Fibroblast of skin of abdomen (primary cell): ENCODE measurements around the gene RNASEH2B.

Experiments used
- DNase-seq: peaks from one replicate; pipeline ENCODE4 v3.0.0-alpha.2; 2013

RNASEH2B gene

DNA sequence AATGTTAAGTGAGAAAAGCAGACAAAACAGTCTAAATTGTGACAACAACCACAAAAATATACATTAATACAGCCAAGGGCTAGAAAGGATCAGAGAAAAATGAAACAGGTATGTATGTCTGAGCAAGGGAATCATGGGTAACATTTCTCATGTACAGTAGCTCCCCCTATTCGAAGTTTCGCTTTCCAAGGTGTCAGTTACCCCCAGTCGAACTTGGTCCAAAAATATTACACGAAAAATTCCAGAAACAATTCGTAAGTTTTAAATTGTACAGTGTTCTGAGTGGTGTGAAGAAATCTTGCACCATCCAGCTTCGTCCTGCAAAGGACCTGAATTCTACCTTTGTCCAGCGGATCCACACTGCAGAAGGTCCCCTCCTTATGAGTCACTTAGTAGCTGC lies 1.8 kb upstream of the RNASEH2B start:
- no peak for DNase-seq

DNA sequence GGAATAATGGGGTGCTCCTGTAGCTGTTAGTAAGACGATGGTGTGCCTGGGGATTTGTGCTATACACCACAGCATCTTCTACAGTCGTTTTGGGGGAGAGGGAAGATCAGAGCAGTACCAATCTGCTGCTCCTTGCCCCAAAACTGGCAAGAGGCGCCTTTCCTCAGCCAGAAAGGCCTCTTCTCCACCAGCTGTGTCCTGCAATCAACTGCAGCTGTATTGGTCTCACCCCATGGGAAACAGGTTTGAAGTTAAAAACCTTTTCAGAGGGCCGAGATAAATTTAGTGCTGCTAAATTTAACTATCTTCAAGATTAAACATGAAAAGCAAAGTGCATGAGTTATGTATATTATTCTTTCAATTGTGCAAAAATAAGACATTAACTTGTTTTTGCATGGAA lies 1.2 kb upstream of the RNASEH2B start:
- DNase-seq: no peak

DNA sequence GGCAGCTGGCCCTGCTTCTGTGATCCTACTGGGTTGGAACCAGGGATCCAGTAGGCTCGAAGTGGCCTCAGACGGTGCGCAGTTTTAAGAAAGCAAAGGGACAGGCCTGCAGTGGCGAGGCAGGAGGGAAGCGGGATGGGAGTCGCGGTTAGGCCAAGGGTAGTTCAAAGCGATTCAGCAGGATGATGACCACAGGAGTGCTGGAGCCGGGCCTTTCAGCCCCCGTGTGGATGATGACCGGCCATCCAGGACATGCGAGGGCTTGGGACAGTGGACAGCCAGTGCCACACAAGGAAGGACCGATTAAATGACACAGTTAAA lies 854 bp downstream of the RNASEH2B start:
- peak; percentile 44 for DNase-seq

DNA sequence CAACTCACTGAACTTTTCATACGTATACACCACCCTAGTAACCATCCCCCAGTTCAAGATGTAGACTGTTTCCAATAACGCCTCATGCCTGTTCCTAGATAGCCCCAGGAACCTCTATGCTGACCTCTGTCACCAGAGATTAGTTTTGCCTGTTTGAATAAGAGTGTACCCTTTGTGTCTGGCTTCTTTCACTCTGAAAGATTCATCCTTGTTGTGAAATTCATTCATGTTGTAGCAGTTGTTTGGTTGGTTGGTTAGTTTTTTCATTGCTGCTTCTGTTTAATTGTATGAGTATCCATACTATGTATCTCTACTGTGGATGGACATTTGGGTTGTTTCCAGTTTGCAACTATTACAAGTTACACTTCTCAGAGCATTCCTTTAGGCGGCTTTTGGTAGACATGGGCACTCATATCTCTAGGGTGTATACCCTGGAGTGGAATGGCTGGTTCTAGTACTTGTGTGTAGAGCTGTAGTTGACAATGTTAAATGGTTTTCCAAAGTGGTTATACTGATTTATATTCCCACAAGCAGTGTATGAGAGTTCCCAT lies 1.6 kb downstream of the RNASEH2B start:
- peak; percentile 24 for DNase-seq

DNA sequence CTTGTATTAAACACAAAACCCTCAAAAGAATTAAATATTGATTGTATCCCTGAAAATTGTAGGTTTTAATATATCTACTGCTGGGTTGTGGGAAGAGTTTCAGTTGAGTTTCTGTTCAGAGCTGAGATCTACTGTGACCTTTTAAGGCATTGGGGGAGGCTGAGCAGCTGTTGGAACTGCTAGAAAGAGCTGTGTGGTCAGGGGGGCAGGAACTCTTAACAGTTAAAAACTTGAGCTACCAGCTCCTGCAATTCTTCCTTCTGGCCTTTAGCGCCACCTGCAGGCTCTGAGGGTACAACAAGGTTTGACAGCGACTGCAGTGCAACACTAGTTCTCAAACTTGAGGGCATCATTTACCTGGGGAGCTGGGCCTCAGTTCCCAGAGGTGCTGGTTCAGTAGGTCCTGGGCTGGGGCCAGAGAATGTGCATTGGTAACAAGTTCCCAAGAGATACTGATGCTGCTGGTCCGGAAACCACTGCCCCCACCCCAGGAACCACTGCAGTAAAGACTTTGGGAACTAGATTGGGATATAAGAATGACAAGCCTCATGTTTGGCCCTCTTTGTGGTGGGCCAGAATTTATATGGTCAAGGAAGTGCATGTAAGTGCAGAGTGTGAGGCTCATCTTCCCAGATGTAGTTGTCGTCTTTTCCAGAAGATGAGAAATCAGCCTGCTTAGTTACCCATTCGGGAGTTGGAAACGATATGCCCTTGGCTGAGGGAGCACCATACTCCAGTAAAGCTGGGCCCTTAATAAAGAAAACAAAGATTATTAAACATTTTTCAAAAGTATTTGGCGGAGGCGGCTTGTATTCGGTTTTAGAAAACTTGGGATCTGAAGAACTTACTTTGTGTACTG lies 2.6 kb downstream of the RNASEH2B start:
- peak; percentile 94 for DNase-seq

DNA sequence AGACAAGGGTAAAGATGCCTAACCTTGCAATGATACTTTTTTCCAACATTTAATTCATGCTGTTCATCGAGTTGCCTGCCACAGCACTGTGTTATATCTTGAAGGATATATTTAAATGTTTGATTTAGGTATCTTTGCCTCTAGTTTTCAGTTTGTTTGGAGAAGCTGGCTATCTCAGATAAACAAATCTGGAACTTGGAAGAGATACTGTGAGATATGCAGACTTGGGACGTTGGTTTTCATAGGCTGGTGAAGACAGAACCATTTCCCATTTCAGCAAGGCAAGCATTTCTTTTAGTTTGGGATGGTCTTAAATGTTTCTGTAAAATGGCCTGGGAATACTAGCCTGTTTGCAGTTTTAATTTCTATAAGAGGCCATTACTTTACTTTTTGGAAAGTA lies 3.3 kb downstream of the RNASEH2B start:
- DNase-seq: no peak

DNA sequence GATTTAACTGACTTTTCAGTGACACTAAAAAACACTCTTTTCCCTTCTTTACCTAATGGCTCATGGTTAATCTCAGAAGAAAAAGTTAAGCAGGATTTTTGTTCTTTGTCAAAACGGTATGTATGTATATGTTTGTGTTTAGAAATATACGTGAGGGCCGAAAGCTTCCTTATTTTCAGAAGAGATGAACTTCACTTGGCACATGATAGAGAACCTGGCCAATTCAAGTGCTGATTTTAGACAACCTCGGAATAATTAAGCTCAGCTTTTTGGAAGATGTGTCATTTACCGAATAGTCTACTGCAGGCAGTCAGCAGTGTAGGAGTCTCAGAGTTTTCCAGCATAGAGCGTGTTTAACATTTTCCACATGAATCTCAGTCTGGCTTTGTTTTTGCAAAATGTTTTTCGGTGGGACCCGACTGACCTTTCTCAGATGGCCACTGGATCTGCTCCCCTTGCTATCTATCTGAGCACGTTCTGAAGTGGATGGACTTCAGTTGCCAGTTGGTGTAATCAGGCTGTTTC lies 4.6 kb downstream of the RNASEH2B start:
- peak; percentile 36 for DNase-seq

DNA sequence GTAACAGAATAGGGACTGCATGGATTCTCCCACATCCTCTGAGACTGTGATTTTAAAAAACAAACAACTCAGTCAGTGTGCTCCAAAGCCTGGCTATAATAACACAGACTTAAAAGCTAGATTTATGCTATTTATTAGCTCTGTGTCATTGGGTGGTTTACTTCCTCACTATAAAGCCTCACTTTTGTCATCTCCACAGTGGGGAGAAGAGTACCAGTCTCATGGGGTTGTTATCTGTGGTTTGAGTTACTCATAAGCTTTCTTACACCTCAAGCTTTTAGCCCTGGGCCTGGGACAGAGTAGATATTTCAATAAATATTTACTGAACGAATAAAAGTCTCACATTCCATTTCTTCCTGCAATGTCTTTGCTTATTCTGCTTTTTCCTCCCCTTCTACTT lies 5.3 kb downstream of the RNASEH2B start:
- peak; percentile 44 for DNase-seq

DNA sequence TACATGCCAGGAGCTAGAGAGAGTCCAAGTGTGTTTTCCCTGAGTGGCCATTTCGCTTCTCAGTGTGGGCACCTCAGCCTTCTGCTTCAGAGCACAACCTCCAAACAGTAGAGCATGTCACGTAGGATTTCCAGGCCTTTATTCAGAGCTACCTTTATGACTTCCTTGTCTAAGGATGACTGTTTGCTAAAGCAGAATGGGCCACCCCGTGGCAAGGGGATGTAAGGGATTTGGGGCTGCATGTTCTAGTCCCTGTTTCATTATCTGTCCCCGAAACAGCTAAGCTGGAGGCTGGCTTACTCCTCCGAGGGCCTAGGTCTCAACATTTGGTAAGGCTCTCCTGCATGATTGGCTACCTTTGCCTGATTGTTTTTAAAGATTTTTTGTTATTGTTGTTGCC lies 6.0 kb downstream of the RNASEH2B start:
- DNase-seq: no peak

DNA sequence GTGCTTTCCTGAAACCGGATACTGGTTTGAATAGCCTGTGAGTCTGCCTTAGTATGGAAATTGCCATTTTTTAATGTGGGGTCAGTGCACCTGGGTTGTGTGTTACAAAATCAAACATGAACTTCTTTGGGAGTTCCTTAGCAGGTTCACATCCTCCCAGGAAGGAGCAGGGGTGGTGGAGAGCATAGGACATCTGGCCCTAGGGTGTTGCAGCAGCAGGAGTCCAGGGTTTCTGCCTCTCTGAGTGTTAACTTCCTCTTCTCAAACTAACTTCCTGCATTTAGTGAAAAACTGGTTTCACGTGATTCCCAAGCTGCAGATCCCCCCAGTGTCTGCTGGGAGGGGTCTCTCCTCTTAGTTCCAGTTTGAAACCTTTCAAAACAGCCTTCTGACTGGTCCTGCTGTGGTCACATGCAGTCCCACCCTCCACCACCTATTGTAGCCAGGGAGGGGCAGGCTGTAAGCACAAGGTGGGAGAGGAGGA lies 7.2 kb downstream of the RNASEH2B start:
- DNase-seq: no peak

DNA sequence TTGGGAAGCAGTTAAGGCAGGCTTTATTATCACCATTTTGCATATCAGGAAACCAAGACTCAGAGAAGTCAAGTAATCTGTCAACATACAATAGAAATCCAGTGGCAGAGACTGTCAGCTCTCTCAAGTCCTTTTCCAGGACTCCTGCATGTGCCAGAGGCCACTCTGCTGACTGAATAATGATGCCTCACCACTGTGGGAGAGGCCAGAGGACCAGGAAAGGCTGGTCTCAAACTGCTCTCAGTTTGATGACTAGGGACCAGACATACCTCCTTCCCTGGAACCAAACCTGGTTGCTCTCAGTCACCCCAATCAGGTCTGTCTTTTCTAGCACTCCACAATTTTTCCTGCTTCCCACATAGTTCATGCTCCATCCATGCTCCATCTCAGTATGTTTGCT lies 8.0 kb downstream of the RNASEH2B start:
- DNase-seq: no peak

DNA sequence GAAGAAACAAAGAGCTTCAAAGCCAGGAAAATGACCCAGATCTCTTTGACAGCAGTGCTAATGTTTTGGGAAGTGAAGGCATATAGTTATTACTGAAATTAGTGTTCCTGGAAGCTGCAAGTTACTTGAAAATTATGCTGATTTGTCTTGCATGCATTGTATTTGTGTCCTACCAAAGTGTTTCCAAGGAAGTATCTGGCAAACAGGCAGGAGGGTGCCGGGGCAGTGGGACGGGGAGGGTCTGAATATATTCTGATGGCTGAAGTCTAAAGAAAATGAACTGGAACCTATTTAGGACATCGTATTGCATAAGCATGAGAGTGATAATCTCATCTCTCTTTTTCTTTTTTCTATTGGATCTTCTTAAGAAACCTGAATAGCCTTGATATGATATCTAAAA lies 9.0 kb downstream of the RNASEH2B start:
- no peak for DNase-seq

DNA sequence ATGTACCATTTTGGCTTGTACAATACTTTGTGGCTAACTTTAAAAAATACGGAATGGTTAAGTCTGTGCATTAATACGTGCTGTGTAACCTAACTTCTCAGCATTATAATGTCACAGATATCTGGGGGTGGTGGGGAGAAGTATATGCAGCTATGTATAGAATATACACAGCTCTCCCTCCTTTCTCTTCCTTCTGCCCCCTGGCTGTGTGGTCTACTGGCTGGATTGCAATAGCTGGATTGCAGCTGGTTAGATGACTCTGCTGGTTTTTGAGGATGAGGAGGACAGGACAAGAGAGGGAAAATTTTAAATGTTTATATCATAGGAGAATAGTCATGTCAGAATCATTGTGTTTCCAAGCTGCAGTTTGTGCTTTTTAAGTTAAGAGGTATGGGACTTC lies 9.7 kb downstream of the RNASEH2B start:
- DNase-seq: no peak

DNA sequence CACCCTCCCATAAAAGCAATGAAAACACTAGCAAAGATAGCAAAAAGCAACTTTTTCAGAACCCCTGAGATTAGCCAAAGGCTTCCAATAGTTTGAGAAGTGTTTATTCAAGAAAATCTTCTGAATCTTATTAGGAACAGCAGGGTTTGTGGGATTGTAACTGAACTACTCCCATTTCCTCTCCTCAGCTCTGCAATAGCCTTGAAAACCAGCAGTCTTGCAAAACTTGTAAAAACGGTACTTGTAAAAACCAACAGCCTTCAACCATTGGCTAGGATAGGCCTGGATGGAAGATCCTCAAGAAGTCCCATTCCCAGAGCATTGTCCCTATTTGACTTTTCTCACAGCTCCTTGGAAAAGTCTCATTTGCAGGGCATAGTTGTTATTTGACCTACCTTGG lies 12.1 kb downstream of the RNASEH2B start:
- DNase-seq: no peak

DNA sequence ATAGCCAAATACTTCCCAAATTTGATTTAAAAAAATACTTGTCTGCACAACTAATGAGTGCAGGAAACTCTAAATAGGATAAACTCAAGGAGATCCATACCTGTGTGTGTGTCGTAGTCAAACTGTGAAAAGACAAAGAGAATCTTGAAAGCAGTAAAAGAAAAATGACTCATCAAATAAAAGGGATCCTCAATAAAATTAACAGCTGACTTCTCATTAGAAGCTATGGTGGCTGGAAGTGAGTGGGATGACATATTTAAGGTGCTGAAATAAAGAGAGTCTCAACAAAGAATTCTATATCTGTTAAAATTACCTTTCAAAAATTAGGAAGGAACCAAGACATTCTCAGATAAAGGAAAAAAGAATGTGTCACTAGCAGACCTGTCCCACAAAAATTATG lies 13.7 kb downstream of the RNASEH2B start:
- no peak for DNase-seq

DNA sequence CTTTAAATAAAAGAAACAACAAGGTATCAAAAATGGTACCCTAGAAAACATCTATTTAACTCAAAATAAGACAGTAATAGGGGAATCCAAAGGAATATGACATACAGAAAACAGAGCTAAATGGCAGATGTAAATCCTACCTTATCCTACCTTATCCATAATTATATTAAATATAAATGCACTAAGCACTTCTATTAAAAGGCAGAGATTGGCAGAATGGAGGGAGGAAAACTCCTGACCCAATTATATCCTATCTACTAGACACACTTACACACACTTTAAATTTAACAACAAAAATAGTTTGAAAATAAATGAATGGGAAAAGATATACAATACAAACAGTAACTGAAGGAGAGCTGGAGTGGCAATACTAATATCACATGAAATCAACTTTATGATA lies 14.4 kb downstream of the RNASEH2B start:
- DNase-seq: no peak

DNA sequence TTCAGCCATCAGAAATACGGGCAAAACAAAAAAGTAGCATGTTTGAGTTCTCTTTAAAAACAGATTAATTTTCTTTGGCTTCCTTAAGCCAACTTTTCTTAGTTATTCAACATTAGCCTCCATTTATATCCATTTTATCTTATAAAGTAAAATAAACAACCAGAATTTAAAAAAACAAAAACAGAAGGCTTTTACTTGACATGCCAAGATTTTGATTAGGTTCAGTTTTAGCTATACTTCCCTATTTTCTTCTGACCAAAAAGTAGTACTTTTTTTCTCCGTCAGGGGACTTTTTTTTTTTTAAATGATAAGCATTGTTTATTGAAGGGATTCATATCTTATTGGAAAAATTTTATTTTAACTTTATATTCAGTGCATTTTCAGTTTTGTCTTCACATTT lies 18.1 kb downstream of the RNASEH2B start:
- DNase-seq: no peak

DNA sequence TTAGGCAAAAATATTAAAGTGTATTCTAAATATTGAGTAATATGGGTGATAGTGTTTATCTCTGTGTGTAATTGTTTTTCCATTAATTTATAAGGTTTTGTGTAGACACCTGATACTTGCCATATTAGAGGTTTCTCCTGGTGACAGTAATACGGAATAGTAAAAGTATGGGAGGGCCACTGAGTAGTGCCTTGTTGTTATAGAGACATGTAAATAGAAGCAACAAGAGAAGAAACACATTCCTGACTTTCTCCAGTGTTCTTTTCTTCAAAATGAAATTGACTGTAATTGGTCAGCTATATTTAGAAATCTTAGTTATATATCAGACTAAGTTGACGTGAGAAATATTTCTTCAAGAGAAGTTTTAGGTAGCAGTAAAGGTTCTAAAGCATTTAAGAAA lies 18.5 kb downstream of the RNASEH2B start:
- DNase-seq: no peak

DNA sequence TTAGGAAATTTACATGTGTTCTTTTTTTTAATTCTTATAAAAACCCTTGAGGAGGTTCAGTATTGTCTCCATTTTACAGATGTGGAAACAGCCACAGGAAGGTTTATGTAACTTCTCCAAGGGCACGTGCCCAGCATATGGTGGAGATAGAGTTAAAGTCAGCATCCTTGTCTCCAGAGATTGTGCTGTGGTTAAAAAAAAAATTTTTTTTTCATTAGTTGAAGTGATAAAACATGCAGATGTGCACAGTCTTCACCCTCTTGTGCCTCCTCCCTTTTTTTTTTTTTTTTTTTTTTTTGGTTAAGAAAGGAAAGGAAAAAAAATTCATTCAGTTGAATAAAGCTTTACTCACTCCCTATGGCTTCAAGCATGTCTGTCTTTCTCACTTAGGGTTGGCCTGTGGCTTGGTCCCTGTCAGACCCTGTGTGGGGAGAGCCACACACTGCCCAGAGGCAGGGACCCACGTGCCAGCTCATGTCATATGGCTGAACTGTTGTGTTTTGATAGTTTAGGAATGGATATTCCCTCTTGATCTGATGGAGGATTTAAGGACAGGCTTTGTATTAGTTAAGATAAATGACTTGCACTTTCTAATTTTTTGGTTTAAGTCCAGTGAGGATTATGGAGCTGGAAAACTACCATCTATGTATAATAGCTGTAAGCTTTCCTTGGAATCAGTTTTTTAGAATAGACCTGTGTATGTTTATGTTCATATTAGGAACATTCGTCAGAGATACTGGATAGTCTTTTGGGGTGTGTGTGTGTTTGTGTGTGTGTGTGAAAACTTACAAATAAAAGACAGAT lies 19.3 kb downstream of the RNASEH2B start:
- no peak for DNase-seq

DNA sequence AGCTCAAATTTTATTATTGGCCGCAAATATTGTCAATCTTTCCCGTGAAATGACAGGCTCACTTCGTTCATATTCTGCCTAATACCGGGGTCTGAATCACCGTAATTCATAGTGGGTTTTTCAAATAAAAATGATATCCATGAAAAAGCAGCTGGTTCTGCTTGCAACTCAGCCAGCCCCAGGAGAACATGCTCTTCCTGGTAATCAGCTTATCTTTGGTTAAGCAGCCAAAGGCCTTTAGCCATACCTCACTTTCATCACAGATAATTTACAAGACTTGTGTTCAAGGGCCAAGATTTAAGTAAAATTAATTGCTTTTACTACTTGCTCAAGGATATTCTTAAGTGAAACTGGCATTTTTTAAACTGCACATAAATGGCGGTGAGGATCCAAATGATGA lies 22.5 kb downstream of the RNASEH2B start:
- no peak for DNase-seq

DNA sequence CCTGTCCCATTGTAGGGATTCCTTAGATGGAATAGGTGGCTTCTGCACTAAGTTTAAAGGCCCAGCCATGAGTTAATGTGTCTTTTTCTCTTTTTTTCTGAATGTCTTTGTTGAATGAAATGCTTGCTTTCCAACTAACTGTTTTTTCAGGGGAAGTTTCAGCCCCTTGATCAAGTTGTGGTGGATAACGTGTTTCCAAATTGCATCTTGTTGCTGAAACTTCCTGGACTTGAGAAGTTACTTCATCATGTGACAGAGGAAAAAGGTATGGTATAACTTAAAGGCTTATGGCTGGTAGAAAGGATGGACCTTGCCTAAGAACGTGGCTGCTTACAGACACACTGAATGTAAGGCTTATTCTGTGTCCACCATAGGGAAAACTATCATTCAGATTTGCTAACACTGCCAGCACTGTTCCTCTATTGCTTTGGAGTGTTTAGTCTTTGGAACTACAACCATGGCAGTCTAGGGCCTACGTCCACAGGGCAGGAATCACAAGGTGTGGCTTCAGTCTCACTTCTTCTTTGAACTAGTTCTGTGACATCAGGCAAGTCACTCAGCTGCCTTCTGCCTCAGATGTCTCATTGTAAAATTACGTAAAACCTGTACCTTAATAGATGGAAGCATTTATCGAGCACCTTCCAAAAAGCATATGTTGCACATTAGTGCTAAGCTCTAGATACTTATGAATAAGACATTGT lies 25.3 kb downstream of the RNASEH2B start:
- no peak for DNase-seq

DNA sequence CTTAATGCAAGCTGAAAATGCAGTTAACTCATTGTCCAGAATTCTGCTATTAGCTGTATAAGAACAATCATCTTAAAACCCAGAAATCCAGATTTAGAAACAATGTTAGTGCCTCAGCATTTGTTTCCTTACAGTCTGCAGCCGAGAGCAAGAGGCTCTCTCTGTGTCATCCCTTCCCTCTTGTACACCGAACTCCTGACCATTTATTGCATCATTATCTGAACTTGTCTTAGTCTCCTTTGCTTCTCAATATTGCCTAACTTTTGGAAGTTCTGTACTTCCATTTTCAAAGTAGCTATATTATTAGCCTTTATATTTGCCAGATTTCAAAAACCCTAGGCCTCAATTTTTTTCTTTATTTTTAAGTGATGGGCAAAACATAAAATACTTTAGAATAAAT lies 27.1 kb downstream of the RNASEH2B start:
- DNase-seq: no peak

DNA sequence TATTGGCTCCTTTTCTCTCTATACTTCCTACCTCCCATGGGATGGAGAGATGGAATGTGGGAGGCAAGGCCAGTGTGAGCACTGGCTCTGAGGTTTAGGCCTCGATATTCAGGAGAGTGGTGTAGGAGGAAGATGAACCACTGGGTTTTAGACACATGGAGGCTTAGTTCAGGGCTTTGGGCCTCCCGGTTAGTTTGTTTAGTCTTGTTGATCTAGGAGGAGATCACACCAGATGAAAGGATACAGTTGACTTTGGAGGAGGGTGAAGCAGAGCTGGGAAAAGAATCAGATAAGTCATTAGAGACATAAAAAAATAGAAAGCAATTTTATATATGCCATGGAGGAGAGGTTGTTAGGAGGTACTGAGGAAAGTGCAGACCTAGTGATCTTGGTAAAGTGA lies 30.9 kb downstream of the RNASEH2B start:
- no peak for DNase-seq
